Thyroid gland (tissue), 4 donors: ENCODE results near the gene GBGT1. TPM values are rescaled to one million over a fixed set of nuclear protein-coding genes. Genes with fewer than 3 reads are reported as not detected.
A peak's percentile ranks its signal among the peaks of the same experiment; 100 is the strongest.

Experiments
- DNase-seq, 2 donors: peaks; one replicate each; pipeline ENCODE4 v3.0.0-alpha.2; 2019
- H3K27ac ChIP-seq, 3 donors: fragments of 200-600 bp; sonication (generic); 1 replicate in 2 of 3; 2 replicates in 1 of 3; pipeline ENCODE4 v1.5.1; 2016 to 2019; ENCODE audit warnings: mild to moderate bottlenecking in 1 of 3, moderate library complexity in 1 of 3
- H3K27me3 ChIP-seq: fragments of 200-600 bp; sonication (generic); one replicate; pipeline ENCODE4 v1.5.1; 2019
- H3K36me3 ChIP-seq, 2 donors: fragments of 200-600 bp; sonication (generic); one replicate each; pipeline ENCODE4 v1.5.1; 2016 to 2019
- H3K4me1 ChIP-seq, 2 donors: fragments of 200-600 bp; sonication (generic); one replicate each; pipeline ENCODE4 v1.5.1; 2017 to 2019
- H3K4me3 ChIP-seq, 3 donors: fragments of 200-600 bp; sonication (generic); replicated peaks in 1 of 3; 1 replicate in 2 of 3; 2 replicates in 1 of 3; pipeline ENCODE4 v1.5.1; 2016; ENCODE audit warnings: mild to moderate bottlenecking in 1 of 3
- H3K9me3 ChIP-seq: fragments of 200-600 bp; sonication (generic); one replicate; pipeline ENCODE4 v1.5.1; 2017
- POLR2A ChIP-seq, 2 donors: fragments of 450-650 bp; IDR thresholded peaks; one replicate each; pipeline ENCODE4 v1.6.1; 2017; ENCODE audit warnings: antibody characterized with exemption in 2 of 2, mild to moderate bottlenecking in 2 of 2, moderate library complexity in 1 of 2
- WGBS, 2 donors: methylation state at CpG; one replicate each; pipeline ENCODE4 v1.1.5; 2017; 5-methylcytosine and 5-hydroxymethylcytosine counted together
- intact Hi-C: fragments of 100-400 bp; cut with DNase I; formaldehyde crosslinking; loops from one replicate; pipeline ENCODE4 v1.15.1; 2023
- total RNA-seq, 4 donors: library from RNA; depleted of rRNA; stranded (reverse); fragments of >200 nt; gene quantifications; one replicate each; pipeline ENCODE4 v1.2.3, GENCODE V29; 2016
- TF ChIP-seq, protein P1 (sequence below), 6 experiments: fragments of 200-600 bp in 3 of 6; fragments of 450-650 bp in 3 of 6; sonication (generic) in 3 of 6; IDR thresholded peaks; one replicate each; pipeline ENCODE4 v1.5.1; 2016 to 2019; ENCODE audit warnings: antibody characterized with exemption in 6 of 6, mild to moderate bottlenecking in 2 of 6, inconsistent platforms in 1 of 6, moderate library complexity in 1 of 6

The GBGT1 gene
- total RNA-seq, 4 donors from 2014 or later, result 21.4 to 45.0 (median 25.1) TPM

DNA sequence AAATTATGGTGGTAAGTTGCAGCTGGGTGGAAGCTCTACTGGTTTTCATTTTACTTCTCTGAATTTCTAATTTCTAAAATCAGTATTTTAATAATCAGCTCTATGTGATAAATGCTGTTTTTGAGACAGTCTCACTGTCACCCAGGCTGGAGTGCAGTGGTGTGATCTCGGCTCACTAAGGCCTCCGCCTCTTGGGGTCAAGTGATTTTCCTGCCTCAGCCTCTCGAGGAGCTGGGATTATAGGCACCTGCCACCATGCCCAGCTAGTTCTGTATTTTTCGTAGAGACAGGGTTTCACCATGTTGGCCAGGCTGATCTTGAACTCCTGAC lies 41.1 kb downstream of the GBGT1 start:
- WGBS, 2 donors, result 78 to 88% methylated on average over 4 of the region's 4 CpGs
- Histone ChIP-seq H3K27ac (peak overlapping the region in 2 of 3 donors; percentile 22 to 95), H3K36me3 (no peaks in the 10 kb centered on the region), H3K4me3 (no peak overlapping the region), H3K4me1 (peaks cover 61 to 79% of the 10 kb centered on the region in 2 donors), H3K27me3 (no peaks in the 10 kb centered on the region), H3K9me3 (no peaks in the 10 kb centered on the region)
- no peak for DNase-seq
- intact Hi-C loops, result no loop called here
- TF ChIP-seq POLR2A (IDR thresholded peaks at IDR 0.05), result no peak
- TF ChIP-seq, protein P1, sequence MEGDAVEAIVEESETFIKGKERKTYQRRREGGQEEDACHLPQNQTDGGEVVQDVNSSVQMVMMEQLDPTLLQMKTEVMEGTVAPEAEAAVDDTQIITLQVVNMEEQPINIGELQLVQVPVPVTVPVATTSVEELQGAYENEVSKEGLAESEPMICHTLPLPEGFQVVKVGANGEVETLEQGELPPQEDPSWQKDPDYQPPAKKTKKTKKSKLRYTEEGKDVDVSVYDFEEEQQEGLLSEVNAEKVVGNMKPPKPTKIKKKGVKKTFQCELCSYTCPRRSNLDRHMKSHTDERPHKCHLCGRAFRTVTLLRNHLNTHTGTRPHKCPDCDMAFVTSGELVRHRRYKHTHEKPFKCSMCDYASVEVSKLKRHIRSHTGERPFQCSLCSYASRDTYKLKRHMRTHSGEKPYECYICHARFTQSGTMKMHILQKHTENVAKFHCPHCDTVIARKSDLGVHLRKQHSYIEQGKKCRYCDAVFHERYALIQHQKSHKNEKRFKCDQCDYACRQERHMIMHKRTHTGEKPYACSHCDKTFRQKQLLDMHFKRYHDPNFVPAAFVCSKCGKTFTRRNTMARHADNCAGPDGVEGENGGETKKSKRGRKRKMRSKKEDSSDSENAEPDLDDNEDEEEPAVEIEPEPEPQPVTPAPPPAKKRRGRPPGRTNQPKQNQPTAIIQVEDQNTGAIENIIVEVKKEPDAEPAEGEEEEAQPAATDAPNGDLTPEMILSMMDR (IDR thresholded peaks at IDR 0.05), result no peak

GRCh38 chr9:133121915-133122550 lies 41.7 kb downstream of the GBGT1 start:
- Histone ChIP-seq H3K27ac (peak overlapping the region; percentile 86 to 97 (median 95)), H3K4me1 (peaks cover 61 to 79% of the 10 kb centered on the region in 2 donors), H3K27me3 (no peaks in the 10 kb centered on the region), H3K36me3 (no peaks in the 10 kb centered on the region), H3K9me3 (no peaks in the 10 kb centered on the region), H3K4me3 (no peak overlapping the region)
- no peak for DNase-seq
- intact Hi-C loops, result no loop called here
- TF ChIP-seq POLR2A (IDR thresholded peaks at IDR 0.05), result no peak
- TF ChIP-seq, protein P1 (IDR thresholded peaks at IDR 0.05), result no peak
- WGBS, 2 donors, result 79 to 90% methylated on average over 8 of the region's 8 CpGs

DNA sequence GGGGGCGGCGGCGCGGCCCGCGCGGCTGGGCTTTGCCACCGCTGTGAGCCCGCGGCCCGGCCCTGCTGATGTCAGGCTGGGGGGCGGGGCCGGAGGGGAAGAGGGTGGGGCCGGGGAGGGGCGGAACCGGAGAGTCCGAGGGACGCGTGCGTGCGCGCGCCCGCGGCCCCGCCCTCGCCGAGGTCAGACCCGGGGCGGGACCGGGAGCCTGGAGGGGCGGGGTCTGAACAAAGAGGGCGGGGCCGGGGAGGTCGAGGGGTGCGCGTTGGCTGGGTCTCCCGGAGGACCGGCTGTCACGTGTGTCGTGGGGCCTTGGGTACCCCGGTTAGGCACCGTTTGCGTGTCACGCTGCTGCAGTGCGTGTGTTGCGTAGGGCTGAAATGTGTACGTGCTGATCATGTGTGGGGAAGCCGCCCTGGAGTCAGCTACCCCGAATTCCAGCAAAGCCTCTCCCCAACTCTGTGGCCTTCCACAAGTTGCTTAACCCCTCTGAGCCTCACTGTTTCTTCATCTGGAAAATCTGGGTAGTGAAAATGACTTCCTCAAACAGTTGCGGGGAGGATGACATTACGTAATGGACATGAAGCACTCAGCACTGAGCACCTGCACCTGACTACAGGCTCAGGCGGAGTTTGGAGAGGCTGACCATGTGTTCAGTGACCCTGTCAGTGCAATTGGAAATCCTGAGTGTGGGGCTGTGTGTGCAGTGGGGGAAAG lies 42.4 kb downstream of the GBGT1 start, which contains the start of gene RALGDS:
Gene RALGDS, minus strand, starts transcription at position 43 of the 717 bp plus-strand sequence. CDS start 86 bp downstream, outside the sequence.
- H3K27me3 ChIP-seq, result no peaks in the 10 kb centered on the region
- TF ChIP-seq POLR2A (IDR thresholded peaks at IDR 0.05), result no peak
- TF ChIP-seq, protein P1 (IDR thresholded peaks at IDR 0.05), result no peak
- intact Hi-C loops, result no loop called here
- 3 to 32% methylated on average over 3 to 12 of the region's 53 CpGs for WGBS, 2 donors
- H3K27ac ChIP-seq, result peak within 1 kb of the TSS; percentile 86 to 97 (median 95)
- H3K36me3 ChIP-seq, result no peaks in the 10 kb centered on the region
- H3K4me3 ChIP-seq, result peak within 1 kb of the TSS; percentile 19 to 83 (median 52)
- peaks cover 57 to 79% of the 10 kb centered on the region in 2 donors for H3K4me1 ChIP-seq
- H3K9me3 ChIP-seq, result no peaks in the 10 kb centered on the region
- peak; percentile 88 to 91 for DNase-seq

- intact Hi-C loops, result no loop called here
- no peak for DNase-seq
- H3K4me3 ChIP-seq, result peak overlapping the region; percentile 19 to 83 (median 52)
- 0 to 5% methylated on average over 4 to 8 of the region's 66 CpGs for WGBS, 2 donors
- peak in 1 of 2 donors; percentile 58 for TF ChIP-seq POLR2A (IDR thresholded peaks at IDR 0.05)
- TF ChIP-seq, protein P1 (IDR thresholded peaks at IDR 0.05), result no peak
- no peaks in the 10 kb centered on the region for H3K9me3 ChIP-seq
- no peaks in the 10 kb centered on the region for H3K27me3 ChIP-seq
- H3K4me1 ChIP-seq, result peaks cover 50 to 79% of the 10 kb centered on the region in 2 donors
- no peaks in the 10 kb centered on the region for H3K36me3 ChIP-seq
- H3K27ac ChIP-seq, result peak overlapping the region; percentile 54 to 92 (median 86)
Measured at GRCh38 chr9:133120501-133121197, 43.1 kb downstream of the GBGT1 start.
